ENCODE results near the gene CYP4F8.
"Not testable (repeated sequence)": the region's sequence is repeated elsewhere in the genome, so short reads cannot be mapped to it uniquely, and the experiment has no call there.

The CYP4F8 gene

DNA sequence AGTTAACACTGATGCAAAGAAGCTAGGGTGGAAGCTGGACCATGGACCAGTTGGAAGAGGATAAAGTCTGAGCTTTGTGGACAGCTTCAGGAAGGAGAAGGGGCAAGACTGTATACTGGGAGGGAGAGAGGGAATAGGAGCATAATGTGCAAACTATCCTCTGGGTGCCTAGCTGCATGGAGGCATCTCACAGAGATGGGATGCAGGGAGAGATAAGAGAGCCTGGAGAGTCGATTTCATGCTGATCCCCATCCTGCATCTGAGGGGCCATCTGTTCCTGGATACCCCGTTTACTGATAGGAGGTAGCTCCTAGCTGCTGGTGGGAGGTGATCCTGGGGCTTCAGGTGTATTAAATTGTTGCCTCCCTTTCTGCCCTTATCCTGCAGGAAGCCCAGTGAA lies 34.5 kb downstream of the CYP4F8 start:
- DNase-seq, result no peak

DNA sequence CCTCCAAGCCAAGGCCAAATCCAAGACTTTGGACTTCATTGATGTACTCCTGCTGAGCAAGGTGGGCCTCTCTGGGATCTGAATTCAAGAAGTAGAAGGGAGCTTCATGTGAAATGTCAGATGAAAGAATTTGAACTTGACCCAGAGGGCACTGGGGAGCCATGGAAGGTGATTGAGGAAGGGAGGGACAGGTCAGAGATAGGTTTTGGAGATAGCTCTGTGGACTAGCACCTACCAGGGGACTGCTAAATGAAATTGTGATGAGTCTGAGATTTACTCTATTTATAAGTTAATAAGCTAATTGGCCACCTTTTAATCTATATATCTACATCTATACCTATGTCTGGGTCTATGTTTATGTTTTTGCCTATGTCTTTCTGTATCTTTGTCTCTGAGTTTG lies 35.1 kb downstream of the CYP4F8 start:
- DNase-seq, result not testable (repeated sequence)

DNA sequence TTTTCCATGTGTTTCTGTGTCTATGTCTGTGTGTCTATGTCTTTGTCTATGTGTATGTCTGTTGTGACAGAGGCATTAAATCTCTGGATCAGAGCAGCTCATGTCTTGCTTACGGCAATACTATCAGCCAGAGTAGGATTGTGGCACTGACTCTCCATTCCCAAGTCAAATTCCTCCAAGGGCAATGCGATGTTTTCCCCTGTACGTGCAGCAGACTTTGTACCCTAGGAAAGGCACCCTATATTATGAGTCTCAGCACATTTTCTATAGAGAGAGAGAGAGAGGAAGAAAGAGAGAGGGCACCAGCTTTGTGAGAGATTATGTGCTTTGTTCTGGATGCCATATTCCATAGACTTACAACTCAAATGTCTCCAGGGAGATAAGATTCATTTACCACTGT lies 36.8 kb downstream of the CYP4F8 start:
- no peak for DNase-seq

DNA sequence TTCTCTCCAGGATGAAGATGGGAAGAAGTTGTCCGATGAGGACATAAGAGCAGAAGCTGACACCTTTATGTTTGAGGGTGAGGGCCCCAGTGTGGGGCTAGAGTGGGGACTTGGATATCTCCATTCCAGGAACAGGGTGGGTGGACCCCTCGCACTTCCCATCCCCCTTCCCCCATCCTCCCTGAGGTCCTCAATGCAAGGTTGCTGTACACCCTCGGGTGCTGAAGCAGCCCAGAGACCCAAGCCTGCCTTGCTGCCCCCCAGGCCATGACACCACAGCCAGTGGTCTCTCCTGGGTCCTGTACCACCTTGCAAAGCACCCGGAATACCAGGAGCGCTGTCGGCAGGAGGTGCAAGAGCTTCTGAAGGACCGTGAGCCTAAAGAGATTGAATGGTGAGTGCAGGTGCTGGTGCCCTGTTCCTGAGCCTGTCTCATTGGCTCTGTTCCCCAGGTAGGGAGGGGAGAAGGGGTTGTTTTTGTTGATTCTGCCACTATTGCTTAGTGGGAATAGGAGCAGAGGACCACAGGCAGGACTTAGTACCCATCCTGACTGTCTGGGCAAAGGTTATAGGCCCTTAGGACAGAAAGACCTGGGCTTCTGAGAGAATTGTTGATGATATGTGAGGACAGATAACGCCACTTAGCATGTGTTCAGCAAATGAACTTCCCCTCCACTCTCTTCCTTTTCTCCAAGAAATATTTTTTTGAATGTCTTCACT lies 37.7 kb downstream of the CYP4F8 start:
- no peak for DNase-seq

DNA sequence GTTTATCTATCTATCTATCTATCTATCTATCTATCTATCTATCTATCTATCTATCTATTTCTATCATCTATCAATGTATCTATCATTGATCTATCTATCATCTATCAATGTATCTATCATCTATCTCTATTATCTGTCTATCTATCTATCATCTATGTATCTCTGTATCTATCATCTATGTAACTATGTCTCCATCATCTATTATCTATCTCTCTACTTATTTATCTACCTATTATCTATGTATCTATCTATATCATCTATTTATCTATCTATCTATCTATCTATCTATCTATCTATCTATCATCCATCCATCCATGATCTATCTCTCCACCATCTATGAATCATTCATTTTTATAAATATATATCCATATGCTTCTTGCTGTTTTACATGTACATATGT lies 41.4 kb downstream of the CYP4F8 start:
- no peak for DNase-seq

DNA sequence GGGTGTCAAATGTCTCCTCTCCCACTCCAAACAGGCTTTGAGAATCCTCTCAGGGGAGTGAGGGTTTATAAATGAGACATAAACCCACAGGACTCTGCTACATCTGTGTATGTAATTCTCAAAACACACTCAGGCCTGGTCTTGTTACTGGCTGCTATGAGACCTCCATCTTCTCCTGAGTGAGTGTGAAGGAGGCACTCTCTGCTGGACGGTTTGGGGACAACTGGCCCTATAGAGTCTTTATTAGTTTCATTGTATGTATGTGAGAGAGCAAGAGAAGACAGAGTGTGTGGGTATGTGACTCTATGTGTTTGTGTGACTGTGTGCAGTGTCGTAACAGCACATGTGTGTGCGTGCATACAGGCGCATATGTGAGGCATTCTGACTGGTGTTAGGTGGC lies 48.2 kb downstream of the CYP4F8 start:
- no peak for DNase-seq

DNA sequence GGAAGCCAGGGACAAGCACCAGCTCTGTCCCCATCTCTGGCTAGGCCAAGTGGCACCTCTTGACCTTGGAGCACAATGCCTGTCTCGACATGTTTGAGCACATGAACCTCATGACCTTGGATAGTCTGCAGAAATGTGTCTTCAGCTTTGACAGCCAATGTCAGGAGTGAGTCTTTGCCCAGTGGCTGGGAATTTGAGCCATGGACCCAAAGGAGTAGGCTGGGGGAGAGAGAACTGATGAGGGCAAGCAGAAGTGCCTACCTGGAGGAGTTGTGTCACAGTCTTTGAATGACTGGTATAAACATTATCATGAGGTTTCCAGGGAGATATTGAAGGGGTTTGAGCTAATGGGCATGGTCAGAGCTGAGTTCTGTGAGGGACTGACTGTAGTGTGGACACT lies 51.2 kb downstream of the CYP4F8 start:
- no peak for DNase-seq

DNA sequence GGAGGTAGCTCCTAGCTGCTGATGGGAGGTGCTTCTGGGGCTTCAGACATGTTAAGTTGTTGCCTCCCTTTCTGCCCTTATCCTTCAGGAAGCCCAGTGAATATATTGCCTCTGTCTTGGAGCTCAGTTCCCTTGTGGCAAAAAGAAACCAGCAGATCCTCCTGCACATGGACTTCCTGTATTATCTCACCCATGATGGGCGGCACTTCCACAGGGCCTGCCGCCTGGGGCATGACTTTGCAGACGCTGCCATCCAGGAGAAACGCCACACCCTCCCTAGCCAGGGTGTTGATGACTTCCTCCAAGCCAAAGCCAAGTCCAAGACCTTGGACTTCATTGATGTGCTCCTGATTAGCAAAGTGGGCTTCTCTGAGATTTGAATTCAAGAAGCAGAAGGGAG lies 51.9 kb downstream of the CYP4F8 start:
- DNase-seq, result no peak

DNA sequence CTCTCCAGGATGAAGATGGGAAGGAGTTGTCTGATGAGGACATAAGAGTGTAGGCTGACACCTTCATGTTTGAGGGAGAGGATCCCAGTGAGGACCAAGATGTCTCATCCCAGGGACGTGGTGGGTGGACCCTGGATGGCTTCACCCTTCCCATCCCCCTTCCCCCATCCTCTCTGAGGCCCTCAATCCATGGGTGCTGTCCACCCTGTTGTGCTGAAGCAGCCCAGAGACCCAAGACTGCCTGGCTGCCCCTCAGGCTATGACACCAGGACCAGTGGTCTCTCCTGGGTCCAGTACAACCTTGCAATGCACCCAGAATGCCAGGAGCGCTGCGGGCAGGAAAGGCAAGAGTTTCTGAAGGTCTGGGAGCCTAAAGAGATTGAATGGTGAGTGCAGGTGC lies 54.4 kb downstream of the CYP4F8 start:
- no peak for DNase-seq

DNA sequence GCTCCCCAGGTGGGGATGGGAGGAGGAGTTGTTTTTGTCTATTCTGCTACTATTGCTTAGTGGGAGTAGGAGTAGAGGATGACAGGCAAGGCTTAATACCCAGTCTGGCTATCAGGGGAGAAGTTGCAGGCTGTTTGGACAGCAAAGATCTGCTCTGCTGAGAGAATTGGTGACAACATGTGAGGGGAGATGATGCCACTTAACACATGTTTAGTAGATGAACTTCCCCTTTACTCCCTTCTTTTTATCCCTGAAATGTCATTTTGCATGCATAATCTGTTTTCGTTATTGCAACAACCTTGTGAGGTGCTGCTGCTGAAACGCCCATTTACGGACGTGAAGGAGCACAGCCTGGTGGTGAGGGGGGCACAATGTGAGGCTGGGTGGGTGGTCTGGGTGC lies 54.9 kb downstream of the CYP4F8 start:
- no peak for DNase-seq

DNA sequence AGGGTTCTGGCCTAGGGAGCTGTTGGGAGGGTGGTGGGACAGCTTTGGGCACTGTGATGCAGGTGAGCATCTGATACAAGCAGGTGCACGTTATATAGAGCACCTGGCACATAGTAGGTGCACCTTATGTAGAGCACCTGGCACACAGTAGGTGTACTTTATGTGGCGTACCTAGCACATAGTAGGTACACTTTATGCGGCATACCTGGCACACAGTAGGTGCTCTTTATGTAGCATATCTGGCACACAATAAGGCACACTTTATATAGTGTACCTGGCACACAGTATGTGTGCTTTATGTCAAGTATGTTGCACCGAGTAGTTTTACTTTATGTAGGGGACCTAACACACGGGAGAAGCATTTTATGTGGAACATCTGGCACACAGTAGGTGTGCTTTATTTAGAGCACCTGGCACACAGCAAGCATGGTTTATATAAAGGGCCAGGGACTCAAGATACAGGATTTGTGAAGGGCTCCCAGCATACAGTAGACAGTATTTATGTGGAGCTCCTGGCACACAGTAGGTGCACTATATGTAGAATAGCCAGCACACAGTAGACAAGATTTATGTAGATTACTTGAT lies 56.3 kb downstream of the CYP4F8 start:
- DNase-seq, result no peak

DNA sequence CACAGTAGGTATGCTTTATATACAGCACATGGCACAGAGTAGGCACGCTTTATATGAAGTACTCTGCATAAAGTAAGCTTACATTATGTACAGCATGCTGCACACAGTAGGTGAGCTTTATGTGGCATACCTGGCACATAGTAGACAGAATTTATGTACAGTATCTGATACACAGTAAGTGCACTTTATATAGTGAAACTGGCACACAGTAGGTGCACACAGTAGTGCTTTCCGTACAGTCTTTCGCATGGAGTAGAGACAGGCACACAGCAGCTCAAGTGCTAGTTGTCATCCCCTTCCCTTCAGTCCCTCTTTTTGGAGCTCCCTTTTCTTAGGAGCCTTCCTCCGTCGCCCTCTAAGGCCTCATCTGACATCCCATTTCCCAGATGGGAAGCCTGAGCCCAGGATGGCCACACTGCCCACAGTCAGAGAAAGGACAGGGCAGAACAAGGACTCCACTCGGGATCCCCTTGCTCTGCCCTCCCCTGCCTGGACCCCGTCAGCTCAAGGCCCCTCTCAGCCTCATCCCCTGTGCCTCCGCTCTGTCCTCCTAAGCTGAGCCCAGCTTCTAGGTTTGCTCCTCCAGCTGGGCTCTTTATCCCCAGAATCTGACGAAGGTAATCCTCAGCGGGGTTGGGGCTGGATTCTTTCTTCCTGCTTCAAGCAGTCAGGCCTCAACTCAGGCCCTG lies 57.0 kb downstream of the CYP4F8 start:
- no peak for DNase-seq

DNA sequence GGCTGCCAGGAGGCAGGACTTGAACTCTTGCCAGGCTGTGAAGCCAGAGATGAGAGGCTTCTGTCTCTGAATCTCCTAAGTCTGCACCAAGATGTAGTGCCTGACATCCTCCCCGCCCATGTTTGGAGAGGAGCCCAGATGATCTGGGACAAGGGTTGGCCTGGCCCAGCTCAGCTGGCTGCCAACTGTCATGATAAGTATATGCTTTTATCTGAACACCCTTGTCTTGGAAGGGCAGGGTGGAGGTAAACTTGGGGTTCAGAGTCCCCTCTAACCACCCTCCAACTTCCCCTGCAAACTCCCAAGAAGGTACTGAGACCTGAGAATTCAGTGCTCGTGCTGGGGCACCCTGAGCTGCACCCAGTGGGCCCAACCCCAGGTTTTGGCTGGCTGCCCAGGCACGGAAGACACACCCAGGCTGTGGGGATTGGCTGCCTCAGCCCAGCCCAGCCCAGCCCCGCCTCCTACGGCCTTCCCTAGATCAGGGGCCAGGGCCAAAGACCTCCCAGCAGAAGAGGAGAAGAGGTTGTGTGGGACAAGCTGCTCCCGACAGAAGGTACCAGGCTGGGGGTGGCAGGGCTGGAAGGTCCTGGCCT lies 57.7 kb downstream of the CYP4F8 start, which contains the start of gene CYP4F12:
TSS of gene CYP4F12 (plus strand) at position 508 of the 596 bp plus-strand sequence. CDS start 443 bp downstream, outside the sequence.
- peak; percentile 34 for DNase-seq

DNA sequence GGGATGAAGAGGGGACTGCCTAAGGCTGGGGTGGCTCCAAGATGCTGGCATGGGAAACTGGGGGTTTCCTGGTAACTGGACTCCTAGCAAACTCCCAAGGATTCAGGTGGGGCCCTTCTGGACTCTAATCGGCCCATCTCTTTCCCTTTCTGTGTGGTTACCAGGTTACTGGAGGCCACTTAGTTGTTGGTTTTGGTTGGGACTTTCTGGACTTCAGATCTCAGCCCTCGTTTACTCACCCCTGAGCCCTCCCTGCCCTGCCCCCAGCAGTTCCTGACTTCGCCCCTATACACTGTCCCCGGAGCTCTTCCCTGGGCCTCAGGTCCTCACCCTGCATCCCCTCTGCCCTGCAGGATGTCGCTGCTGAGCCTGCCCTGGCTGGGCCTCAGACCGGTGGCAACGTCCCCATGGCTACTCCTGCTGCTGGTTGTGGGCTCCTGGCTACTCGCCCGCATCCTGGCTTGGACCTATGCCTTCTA lies 58.2 kb downstream of the CYP4F8 start:
- DNase-seq, result no peak

DNA sequence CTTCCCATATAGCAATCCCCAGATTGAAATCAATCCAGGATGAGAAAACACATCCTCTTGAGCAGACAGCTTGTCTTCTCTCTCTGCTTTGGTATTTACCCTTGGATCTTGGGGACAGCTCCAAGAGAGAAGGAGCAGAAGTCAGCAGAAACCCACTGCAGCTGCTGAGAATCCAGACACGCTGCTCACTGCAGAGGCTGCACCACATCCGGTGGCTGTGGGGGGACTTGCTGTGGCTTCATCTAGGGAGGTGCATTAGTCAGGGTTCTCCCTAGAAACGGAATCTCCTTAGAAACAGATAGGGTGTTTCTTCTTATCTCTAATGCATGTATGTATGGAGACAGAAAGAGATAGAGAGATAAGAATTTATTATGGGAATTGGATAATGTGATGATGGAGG lies 60.5 kb downstream of the CYP4F8 start:
- no peak for DNase-seq

DNA sequence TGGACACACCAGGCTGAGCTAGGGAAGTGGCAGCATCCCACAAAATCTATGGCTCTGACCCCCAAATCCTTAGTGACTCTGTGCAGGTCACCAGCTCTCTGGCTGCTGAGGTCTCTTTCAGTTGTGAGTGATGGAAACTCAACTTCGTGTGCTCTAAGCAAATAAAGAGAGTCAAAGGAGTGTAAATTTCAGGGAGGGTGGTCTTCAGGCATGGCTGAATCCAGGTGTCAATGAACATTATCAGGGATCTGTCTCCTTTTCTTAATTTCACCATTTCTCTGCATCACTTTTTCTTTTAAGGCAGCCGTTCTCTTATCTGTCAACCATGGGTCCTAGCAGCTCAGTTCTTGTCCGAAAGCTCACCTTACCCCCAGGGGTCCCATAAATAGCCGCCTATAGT lies 64.1 kb downstream of the CYP4F8 start:
- no peak for DNase-seq

DNA sequence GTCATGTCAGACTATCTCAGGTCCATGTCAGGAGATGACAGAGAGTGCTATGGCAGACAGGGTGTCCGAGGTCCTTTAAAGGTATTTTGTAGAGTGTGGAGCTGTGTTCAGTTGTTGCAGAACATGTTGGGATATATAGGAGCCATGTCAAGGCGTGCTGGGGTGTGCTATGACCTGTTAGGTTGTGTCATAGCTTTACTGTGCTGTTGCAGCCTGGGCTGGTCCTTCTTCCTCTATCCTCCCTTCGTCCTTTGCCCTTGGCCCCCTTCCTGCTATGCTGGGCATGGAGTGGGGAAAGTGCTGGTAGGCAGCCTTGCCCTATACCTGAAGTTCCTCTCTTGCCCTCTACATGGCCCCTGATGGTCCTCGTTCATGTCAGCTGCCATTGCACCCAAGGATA lies 64.8 kb downstream of the CYP4F8 start:
- DNase-seq, result not testable (repeated sequence)
